HG02973 (cell line): Measurements from ENCODE around the gene ANP32B.
"Not testable (repeated sequence)": the region's sequence is repeated elsewhere in the genome, so short reads cannot be mapped to it uniquely, and the experiment has no call there.

Source experiments
- ATAC-seq: cut with Tn5 transposase; IDR thresholded peaks from one replicate; pipeline ENCODE4 v1.9.1; 2021; ENCODE audit warnings: moderate library complexity; ENCODE audit not compliant: unreplicated experiment

The ANP32B gene

GRCh38 chr9:97982683-97983588, at the start of gene ANP32B:
TSS of gene ANP32B (plus strand) at chr9:97983341. CDS start at chr9:97983556, 215 bp downstream.
- peak; percentile 55 for ATAC-seq

- ATAC-seq: no peak
Observed at GRCh38 chr9:97934321-97935115, 48.6 kb upstream of the ANP32B start.

- ATAC-seq: no peak
Observed at GRCh38 chr9:97935276-97935675, 47.9 kb upstream of the ANP32B start.

- no peak for ATAC-seq
Observed at GRCh38 chr9:97936998-97937397, 46.1 kb upstream of the ANP32B start.

- peak; percentile 60 for ATAC-seq
Observed at GRCh38 chr9:97938081-97938644, 45.0 kb upstream of the ANP32B start, which contains the start of gene HEMGN. TSS of gene HEMGN (minus strand) at chr9:97938172. CDS start at chr9:97938136, 36 bp downstream.

GRCh38 chr9:97940233-97940632, 42.9 kb upstream of the ANP32B start:
- no peak for ATAC-seq

- no peak for ATAC-seq
Observed at GRCh38 chr9:97940741-97941140, 42.4 kb upstream of the ANP32B start.

- no peak for ATAC-seq
Observed at GRCh38 chr9:97941323-97941722, 41.8 kb upstream of the ANP32B start.

GRCh38 chr9:97943308-97943855, 39.8 kb upstream of the ANP32B start:
- no peak for ATAC-seq

GRCh38 chr9:97944612-97945011, 38.5 kb upstream of the ANP32B start:
- no peak for ATAC-seq

- ATAC-seq: not testable (repeated sequence)
Observed at GRCh38 chr9:97945470-97945869, 37.7 kb upstream of the ANP32B start.

GRCh38 chr9:97947094-97947493, 36.0 kb upstream of the ANP32B start:
- not testable (repeated sequence) for ATAC-seq

- not testable (repeated sequence) for ATAC-seq
Observed at GRCh38 chr9:97950873-97951272, 32.3 kb upstream of the ANP32B start.

GRCh38 chr9:97954550-97954989, 28.6 kb upstream of the ANP32B start:
- ATAC-seq: peak; percentile 80

- no peak for ATAC-seq
Observed at GRCh38 chr9:97956331-97956730, 26.8 kb upstream of the ANP32B start.

- no peak for ATAC-seq
Observed at GRCh38 chr9:97958812-97959511, 24.2 kb upstream of the ANP32B start.

- ATAC-seq: no peak
Observed at GRCh38 chr9:97959585-97959984, 23.6 kb upstream of the ANP32B start.

GRCh38 chr9:97960678-97961328, 22.3 kb upstream of the ANP32B start:
- ATAC-seq: not testable (repeated sequence)

- ATAC-seq: no peak
Observed at GRCh38 chr9:97961361-97961760, 21.8 kb upstream of the ANP32B start.

- ATAC-seq: no peak
Observed at GRCh38 chr9:97962136-97962535, 21.0 kb upstream of the ANP32B start.
